Measurements from ENCODE around the gene ZNF581. TPM values are rescaled to one million over a fixed set of nuclear protein-coding genes. Genes with fewer than 3 reads are reported as not detected.

Gene ZNF581
- total RNA-seq, 1 experiment from 2014 or later = 46.2 TPM

DNA sequence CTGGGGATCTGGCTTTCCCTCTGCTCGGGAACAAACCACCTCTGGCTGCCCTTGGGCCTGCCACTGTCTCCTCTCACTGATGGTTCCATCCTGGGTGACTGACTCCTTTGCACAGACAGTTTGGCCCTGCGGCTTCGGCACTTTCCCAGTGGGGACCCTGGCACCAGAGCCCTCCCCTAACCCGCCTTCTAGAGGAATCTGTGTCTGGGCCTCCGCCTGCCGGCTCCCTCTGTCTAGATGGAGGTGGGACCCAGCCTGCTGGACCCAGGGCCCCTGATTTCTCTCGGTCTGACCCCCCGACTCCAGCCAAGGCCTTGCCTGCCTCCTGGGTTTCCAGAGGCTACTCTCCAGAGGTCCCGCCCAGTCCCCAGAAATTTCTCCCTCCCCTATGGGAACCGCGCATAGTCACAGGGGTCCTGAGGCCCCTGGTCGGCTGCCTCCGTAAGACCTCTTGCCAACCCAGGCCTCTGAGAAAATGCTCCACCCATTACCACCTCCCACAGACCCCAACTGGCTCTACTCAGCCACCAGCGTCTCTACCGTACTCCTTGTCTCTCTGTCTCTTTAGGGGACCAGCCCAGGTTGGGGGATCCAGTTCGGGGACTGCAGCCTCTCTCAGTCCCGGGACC lies 7.3 kb downstream of the ZNF581 start:
- peak overlapping the region; percentile 36 for H3K27ac Mint-ChIP-seq (ENCODE audit: unreplicated experiment)

DNA sequence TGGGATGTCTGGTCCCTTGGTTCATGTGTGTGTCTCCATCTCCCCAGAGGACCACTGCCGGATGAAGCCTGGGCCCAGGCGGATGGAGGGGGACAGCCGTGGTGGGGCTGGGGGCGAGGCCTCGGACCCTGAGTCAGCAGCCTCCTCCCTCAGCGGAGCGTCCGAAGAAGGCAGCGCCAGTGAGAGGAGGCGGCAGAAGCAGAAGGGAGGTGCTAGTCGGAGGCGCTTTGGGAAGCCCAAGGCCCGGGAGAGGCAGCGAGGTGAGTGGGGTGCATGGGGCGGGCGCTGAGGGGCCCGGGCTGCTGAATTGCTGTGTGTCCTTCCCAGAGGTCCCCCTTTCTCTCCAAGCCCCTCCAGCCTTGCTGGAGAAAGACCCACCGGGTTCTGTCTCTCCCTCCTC lies 7.8 kb downstream of the ZNF581 start:
- BruUV-seq (replicated peaks) = no TSS peak
- H3K9me3 ChIP-seq = no peaks in the 10 kb centered on the region
- H3K27me3 ChIP-seq (replicated peaks; ENCODE audit: control insufficient read depth, insufficient read depth, low read length) = no peaks in the 10 kb centered on the region
- CTCF ChIA-PET = no interaction called here
- no peaks in the 10 kb centered on the region for H3K9me3 Mint-ChIP-seq (ENCODE audit: unreplicated experiment)
- no peaks in the 10 kb centered on the region for H3K36me3 ChIP-seq (ENCODE audit: control insufficient read depth, insufficient read depth, low read length)
- H3K4me3 Mint-ChIP-seq (ENCODE audit: unreplicated experiment) = no peak overlapping the region
- no peak overlapping the region for H3K4me3 ChIP-seq (ENCODE audit: low read depth, low read length)
- POLR2A ChIA-PET = no interaction called here
- H3K27me3 Mint-ChIP-seq (ENCODE audit: insufficient read depth, unreplicated experiment) = no peaks in the 10 kb centered on the region
- no peak for TF ChIP-seq CTCF (IDR thresholded peaks at IDR 0.05; ENCODE audit: insufficient read depth in 1 of 2, low read depth in 1 of 2, low read length in 1 of 2, severe bottlenecking in 1 of 2, unreplicated experiment in 1 of 2)
- peak overlapping the region; percentile 36 for H3K27ac Mint-ChIP-seq (ENCODE audit: unreplicated experiment)
- intact Hi-C loops (cut with micrococcal nuclease; ENCODE audit: unreplicated experiment) = loop anchor here (10.0 kb wide), 1 partner anchor 494 kb away; the partner anchor contains the start of gene ZNF444
- peaks cover 75% of the 10 kb centered on the region for H3K36me3 Mint-ChIP-seq (ENCODE audit: insufficient read depth, unreplicated experiment)
- no peak for DNase-seq
- 0 out of 2 replicates have a peak, but pooled peaks cover 3% of the 10 kb centered on the region for H3K4me1 ChIP-seq
- H3K4me1 Mint-ChIP-seq (ENCODE audit: low read depth, unreplicated experiment) = peaks cover 5% of the 10 kb centered on the region

More for the DNA sequence above, 7.3 kb downstream of the ZNF581 start:
- no peaks in the 10 kb centered on the region for H3K27me3 Mint-ChIP-seq (ENCODE audit: insufficient read depth, unreplicated experiment)
- no peaks in the 10 kb centered on the region for H3K4me1 Mint-ChIP-seq (ENCODE audit: low read depth, unreplicated experiment)
- BruUV-seq (replicated peaks) = no TSS peak
- POLR2A ChIA-PET = no interaction called here
- intact Hi-C loops (cut with micrococcal nuclease; ENCODE audit: unreplicated experiment) = loop anchor here (10.0 kb wide), 1 partner anchor 494 kb away; the partner anchor contains the start of gene ZNF444
- H3K36me3 Mint-ChIP-seq (ENCODE audit: insufficient read depth, unreplicated experiment) = peaks cover 75% of the 10 kb centered on the region
- Histone ChIP-seq H3K27me3 (replicated peaks; ENCODE audit: control insufficient read depth, insufficient read depth, low read length) (no peaks in the 10 kb centered on the region), H3K36me3 (ENCODE audit: control insufficient read depth, insufficient read depth, low read length) (no peaks in the 10 kb centered on the region), H3K9me3 (no peaks in the 10 kb centered on the region), H3K4me1 (0 out of 2 replicates have a peak, but pooled peaks cover 3% of the 10 kb centered on the region), H3K4me3 (ENCODE audit: low read depth, low read length) (no peak overlapping the region)
- H3K9me3 Mint-ChIP-seq (ENCODE audit: unreplicated experiment) = no peaks in the 10 kb centered on the region
- no peak for TF ChIP-seq CTCF (IDR thresholded peaks at IDR 0.05; ENCODE audit: insufficient read depth in 1 of 2, low read depth in 1 of 2, low read length in 1 of 2, severe bottlenecking in 1 of 2, unreplicated experiment in 1 of 2)
- no peak for DNase-seq
- CTCF ChIA-PET = no interaction called here
- no peak overlapping the region for H3K4me3 Mint-ChIP-seq (ENCODE audit: unreplicated experiment)

GRCh38 chr19:55652311-55653128 lies 9.1 kb downstream of the ZNF581 start:
- BruUV-seq (replicated peaks) = no TSS peak
- ChIA-PET POLR2A (no interaction called here), CTCF (interaction anchor here (0.6 to 1.0 kb wide), 5 partner anchors 15 to 224 kb away, joined by 3 to 9 read pairs (median 5); no protein-coding TSS in a partner anchor)
- DNase-seq = no peak
- H3K27ac Mint-ChIP-seq (ENCODE audit: unreplicated experiment) = peak overlapping the region; percentile 98
- Histone ChIP-seq H3K36me3 (ENCODE audit: control insufficient read depth, insufficient read depth, low read length) (no peaks in the 10 kb centered on the region), H3K4me1 (peaks cover 9% of the 10 kb centered on the region; the same call in 1 of the 2 replicates), H3K4me3 (ENCODE audit: low read depth, low read length) (no peak overlapping the region), H3K9me3 (no peaks in the 10 kb centered on the region), H3K27me3 (replicated peaks; ENCODE audit: control insufficient read depth, insufficient read depth, low read length) (no peaks in the 10 kb centered on the region)
- H3K36me3 Mint-ChIP-seq (ENCODE audit: insufficient read depth, unreplicated experiment) = peaks cover 63% of the 10 kb centered on the region
- peaks cover 8% of the 10 kb centered on the region for H3K4me1 Mint-ChIP-seq (ENCODE audit: low read depth, unreplicated experiment)
- no peaks in the 10 kb centered on the region for H3K9me3 Mint-ChIP-seq (ENCODE audit: unreplicated experiment)
- no peak for TF ChIP-seq CTCF (IDR thresholded peaks at IDR 0.05; ENCODE audit: insufficient read depth in 1 of 2, low read depth in 1 of 2, low read length in 1 of 2, severe bottlenecking in 1 of 2, unreplicated experiment in 1 of 2)
- H3K27me3 Mint-ChIP-seq (ENCODE audit: insufficient read depth, unreplicated experiment) = no peaks in the 10 kb centered on the region
- H3K4me3 Mint-ChIP-seq (ENCODE audit: unreplicated experiment) = peak overlapping the region; percentile 98
- intact Hi-C loops (cut with micrococcal nuclease; ENCODE audit: unreplicated experiment) = loop anchor here (10.0 kb wide), 1 partner anchor 492 kb away; the partner anchor contains the start of gene ZNF444
